ENCODE measurements around the gene GHSR.

The GHSR gene

DNA sequence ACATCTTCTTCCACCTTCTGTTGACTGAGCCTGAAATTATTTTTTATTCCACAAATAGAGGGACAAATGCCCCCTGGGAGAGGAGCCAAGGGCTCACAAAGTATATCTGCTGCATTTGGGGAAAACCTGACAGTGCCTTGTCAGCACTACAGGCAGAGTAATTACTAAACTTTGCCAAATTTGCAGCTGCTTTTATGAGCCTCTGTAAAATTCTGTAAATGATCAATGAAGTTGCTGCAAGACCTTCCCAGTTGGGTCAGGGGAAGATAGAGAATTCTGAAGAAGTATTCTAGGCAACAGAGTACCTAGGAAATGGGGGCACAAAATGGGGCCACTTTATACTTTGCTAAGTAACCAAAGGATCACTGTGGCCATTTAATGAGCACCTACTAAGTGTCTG lies 10.5 kb downstream of the GHSR start:
- DNase-seq = no peak

- no peak for DNase-seq
Observed at GRCh38 chr3:172415323-172415722, 32.9 kb downstream of the GHSR start.

GRCh38 chr3:172411478-172411947 lies 36.7 kb downstream of the GHSR start:
- no peak for DNase-seq

DNA sequence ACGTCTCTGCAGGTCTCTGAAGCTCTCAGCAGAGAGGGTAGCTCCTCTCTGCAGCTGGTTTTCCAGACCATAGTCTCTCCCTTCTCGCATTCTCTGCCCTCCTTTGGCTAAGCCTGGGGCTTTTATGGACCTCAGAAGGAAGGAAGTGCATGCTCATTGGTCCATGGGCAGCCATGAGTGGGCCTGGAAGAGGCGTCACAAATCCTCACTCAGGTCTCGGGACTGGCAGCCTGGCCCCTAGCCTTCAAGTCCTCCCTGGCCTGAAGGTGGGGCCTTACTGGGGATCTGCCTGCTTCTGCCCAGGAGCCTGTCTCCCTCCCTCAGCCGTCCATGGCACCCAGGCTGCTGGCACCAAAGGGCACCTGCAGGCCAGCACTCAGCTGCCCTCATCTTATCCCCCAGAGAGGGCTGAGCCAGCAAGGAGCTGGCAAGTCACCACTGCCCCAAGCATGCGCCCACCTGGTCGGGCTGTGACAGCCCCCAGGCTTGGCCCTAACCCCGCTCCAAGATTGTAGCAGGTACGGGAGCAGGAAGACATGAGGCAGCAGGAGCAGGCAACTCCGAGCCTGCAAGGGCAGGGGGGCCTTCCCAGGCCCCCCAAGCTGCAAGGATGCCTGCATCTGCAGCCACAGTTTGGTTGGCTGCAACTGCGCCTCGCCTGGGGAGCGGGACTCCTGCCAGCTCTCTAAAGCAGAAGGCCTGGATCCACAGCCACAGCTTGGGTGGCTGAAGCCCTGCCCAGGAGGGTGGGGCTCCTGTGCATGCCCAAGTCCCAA lies 37.4 kb downstream of the GHSR start:
- no peak for DNase-seq

- DNase-seq = no peak
Observed at GRCh38 chr3:172407872-172408271, 40.4 kb downstream of the GHSR start.

- no peak for DNase-seq
Observed at GRCh38 chr3:172405914-172406313, 42.3 kb downstream of the GHSR start.

- DNase-seq = no peak
Observed at GRCh38 chr3:172404237-172404962, 43.9 kb downstream of the GHSR start.

DNA sequence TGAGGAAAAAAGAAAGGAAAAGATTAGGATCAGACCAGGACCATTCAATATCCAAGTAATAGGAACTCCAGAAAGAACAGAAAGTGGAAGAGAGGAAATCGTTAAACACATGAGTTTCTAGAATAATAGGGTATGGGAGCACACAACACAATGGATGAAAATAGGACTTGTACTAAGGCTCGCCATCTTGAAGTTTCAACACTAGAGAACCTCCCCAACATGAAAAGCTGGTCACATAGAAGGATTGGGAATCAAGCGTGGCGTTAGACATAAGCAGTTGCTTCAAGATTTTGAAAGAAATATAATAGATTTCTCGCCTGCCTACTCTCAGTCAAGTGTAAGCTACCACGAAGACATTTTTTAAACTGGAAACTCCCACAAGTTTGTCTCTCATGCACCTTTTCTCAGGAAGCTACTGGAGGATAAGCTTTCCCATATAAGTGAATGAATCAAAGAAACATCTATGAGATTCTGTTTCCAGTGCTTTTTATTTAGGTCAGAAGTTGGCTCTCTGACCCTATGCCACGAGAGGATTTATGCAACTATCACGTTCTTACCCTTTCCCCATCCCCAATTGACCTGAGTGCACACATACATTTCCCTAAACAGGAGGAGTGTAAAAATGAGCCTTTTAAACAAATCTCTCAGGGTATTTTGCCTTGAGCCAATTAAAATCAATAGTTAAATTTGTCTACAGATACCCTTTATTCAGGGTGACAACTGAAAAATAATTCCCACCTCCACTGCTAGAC lies 45.2 kb downstream of the GHSR start:
- no peak for DNase-seq

DNA sequence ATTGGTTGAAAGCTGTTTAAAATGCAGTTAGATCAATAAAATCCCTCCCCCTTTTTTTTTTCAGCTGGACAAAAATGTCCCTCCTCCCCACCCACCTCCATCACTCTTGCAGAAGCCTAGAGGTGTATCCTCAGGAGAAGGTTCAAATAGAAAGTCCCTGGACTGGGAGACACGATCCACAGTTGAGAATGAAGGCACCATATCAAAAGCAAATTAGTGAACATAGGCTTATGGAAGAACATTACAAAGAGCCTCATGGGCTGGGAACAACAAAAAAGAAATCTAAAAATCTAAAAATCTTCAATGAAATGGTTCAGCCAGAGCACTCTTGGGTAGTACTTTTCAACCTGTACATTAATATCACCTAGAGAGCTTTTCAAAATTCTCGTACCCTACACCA lies 46.2 kb downstream of the GHSR start:
- DNase-seq = no peak

- DNase-seq = no peak
Observed at GRCh38 chr3:172398484-172398883, 49.8 kb downstream of the GHSR start.

- no peak for DNase-seq
Observed at GRCh38 chr3:172397716-172398405, 50.4 kb downstream of the GHSR start.

DNA sequence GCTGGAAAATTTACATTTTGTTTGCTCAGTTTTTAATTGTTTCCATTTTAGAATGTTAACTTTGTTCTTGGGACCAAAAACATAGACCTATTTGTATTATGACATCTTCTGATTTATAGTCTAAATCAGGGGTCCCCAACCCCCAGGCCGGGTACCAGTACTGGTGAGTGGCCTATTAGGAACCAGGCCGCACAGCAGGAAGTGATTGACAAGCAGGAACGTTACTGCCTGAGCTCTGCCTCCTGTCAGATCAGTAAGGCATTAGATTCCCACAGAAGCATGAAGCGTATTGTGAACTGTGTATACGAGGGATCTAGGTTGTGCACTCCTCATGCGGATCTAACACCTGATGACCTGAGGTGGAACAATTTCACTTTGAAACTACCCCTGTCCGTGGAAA lies 51.9 kb downstream of the GHSR start:
- DNase-seq = no peak

GRCh38 chr3:172394692-172395091 lies 53.6 kb downstream of the GHSR start:
- no peak for DNase-seq
